IMR-90 (cell line): ENCODE measurements around the gene OR13D1. TPM values are rescaled to one million over a fixed set of nuclear protein-coding genes. Genes with fewer than 3 reads are reported as not detected.

Experiments used
- ATAC-seq: fragments of 200-7000 bp; cut with Tn5 transposase; 2 replicates; pipeline ENCODE4 v1.9.1; 2020; ENCODE audit warnings: low read depth, mild to moderate bottlenecking, moderate library complexity
- BruUV-seq: library from RNA; stranded (reverse); fragments of 400-500 nt; replicated peaks from 2 replicates; lab custom pipeline; 2021; lab: Mats Ljungman, UMichigan
- CTCF ChIA-PET: fragments of 300-600 bp; formaldehyde crosslinking; extraction: SDS; loops from one replicate; lab custom pipeline; 2021; ENCODE audit warnings: antibody characterized with exemption; lab: Yijun Ruan, JAX
- POLR2A ChIA-PET: fragments of 300-600 bp; sonication (Branson Sonifier 250); formaldehyde crosslinking; loops from one replicate; lab custom pipeline; 2022; ENCODE audit warnings: antibody characterized with exemption; ENCODE audit not compliant: unreplicated experiment; lab: Charles Lee
- DNase-seq: peaks from one replicate; pipeline ENCODE4 v3.0.0; 2013
- H2AFZ ChIP-seq: replicated peaks from 2 replicates; pipeline ENCODE3; 2013; ENCODE audit warnings: low read length, mild to moderate bottlenecking; ENCODE audit not compliant: poor library complexity
- H2AK5ac ChIP-seq: 2 replicates; pipeline ENCODE4 v1.6.1; 2013; ENCODE audit warnings: low read depth, low read length, inconsistent platforms
- H2AK9ac ChIP-seq: replicated peaks from 2 replicates; pipeline ENCODE3; 2013; ENCODE audit warnings: mild to moderate bottlenecking, low read depth, low read length, moderate library complexity; ENCODE audit not compliant: poor library complexity
- H2BK120ac ChIP-seq: 2 replicates; pipeline ENCODE4 v1.6.1; 2013; ENCODE audit warnings: low read depth, low read length, inconsistent platforms
- H2BK15ac ChIP-seq: 3 replicates; pipeline ENCODE4 v1.6.1; 2013; ENCODE audit warnings: low read depth, low read length, inconsistent platforms
- H2BK20ac ChIP-seq: 2 replicates; pipeline ENCODE4 v1.6.1; 2013; ENCODE audit warnings: low read depth, mild to moderate bottlenecking, inconsistent platforms, low read length, moderate library complexity
- H2BK5ac ChIP-seq: 2 replicates; pipeline ENCODE4 v1.6.1; 2013; ENCODE audit warnings: mild to moderate bottlenecking, low read depth, low read length, inconsistent platforms; ENCODE audit not compliant: poor library complexity, severe bottlenecking
- H3K14ac ChIP-seq: replicated peaks from 2 replicates; pipeline ENCODE4 v1.6.1; 2013; ENCODE audit warnings: low read depth, low read length, inconsistent platforms
- H3K18ac ChIP-seq: 2 replicates; pipeline ENCODE4 v1.6.1; 2013; ENCODE audit warnings: low read depth, low read length, control low read depth
- H3K23ac ChIP-seq: 2 replicates; pipeline ENCODE4 v1.6.1; 2013; ENCODE audit warnings: low read depth, low read length, inconsistent platforms
- H3K27ac ChIP-seq: 2 replicates; pipeline ENCODE4 v1.5.1; 2013; ENCODE audit warnings: mild to moderate bottlenecking, control low read depth, low read length; ENCODE audit not compliant: insufficient read depth
- H3K27me3 ChIP-seq: 2 replicates; pipeline ENCODE4 v1.6.1; 2013; ENCODE audit warnings: low read length; ENCODE audit not compliant: control insufficient read depth, insufficient read depth
- H3K36me3 ChIP-seq: 2 replicates; pipeline ENCODE4 v1.6.1; 2013; ENCODE audit warnings: low read length, mixed read lengths; ENCODE audit not compliant: control insufficient read depth, insufficient read depth
- H3K4ac ChIP-seq: 2 replicates; pipeline ENCODE4 v1.6.1; 2013; ENCODE audit warnings: low read depth, low read length, inconsistent platforms
- H3K4me1 ChIP-seq: 2 replicates; pipeline ENCODE4 v1.6.1; 2013; ENCODE audit warnings: low read length, mixed read lengths; ENCODE audit not compliant: control insufficient read depth, insufficient read depth
- H3K4me2 ChIP-seq: 2 replicates; pipeline ENCODE4 v1.6.1; 2013; ENCODE audit warnings: low read depth, mild to moderate bottlenecking, control low read depth, low read length, moderate library complexity
- H3K4me3 ChIP-seq: 2 replicates; pipeline ENCODE4 v1.5.1; 2013; ENCODE audit warnings: low read depth, mild to moderate bottlenecking, control low read depth, low read length, moderate library complexity; ENCODE audit not compliant: insufficient read depth
- H3K56ac ChIP-seq: 2 replicates; pipeline ENCODE4 v1.6.1; 2013; ENCODE audit warnings: low read length, inconsistent platforms; ENCODE audit not compliant: insufficient read depth; ENCODE audit errors: extremely low read depth
- H3K79me1 ChIP-seq, 2 experiments: 2 replicates each; pipeline ENCODE4 v1.6.1; 2013; ENCODE audit warnings: low read length in 2 of 2, inconsistent platforms in 1 of 2, low read depth in 1 of 2
- H3K9ac ChIP-seq: 2 replicates; pipeline ENCODE4 v1.6.1; 2013; ENCODE audit warnings: low read depth, low read length, control low read depth
- H3K9me1 ChIP-seq: 2 replicates; pipeline ENCODE4 v1.6.1; 2013; ENCODE audit warnings: low read length, inconsistent platforms; ENCODE audit not compliant: insufficient read depth
- H3K9me3 ChIP-seq: 2 replicates; pipeline ENCODE4 v1.6.1; 2013; ENCODE audit warnings: low read length; ENCODE audit not compliant: control insufficient read depth, insufficient read depth
- H4K20me1 ChIP-seq: 2 replicates; pipeline ENCODE4 v1.6.1; 2013; ENCODE audit warnings: low read length, inconsistent platforms; ENCODE audit not compliant: insufficient read depth
- H4K5ac ChIP-seq: 2 replicates; pipeline ENCODE4 v1.6.1; 2013; ENCODE audit warnings: mild to moderate bottlenecking, low read depth, low read length, control low read depth
- H4K8ac ChIP-seq, 2 experiments: 2 replicates each; pipeline ENCODE4 v1.6.1; 2013; ENCODE audit warnings: low read depth in 2 of 2, low read length in 2 of 2, control low read depth in 1 of 2, inconsistent platforms in 1 of 2
- H4K91ac ChIP-seq: 2 replicates; pipeline ENCODE4 v1.6.1; 2013; ENCODE audit warnings: low read depth, low read length, inconsistent platforms; ENCODE audit not compliant: insufficient read depth
- FOS ChIP-seq: fragments of 150-350 bp; IDR thresholded peaks from 2 replicates; pipeline ENCODE4 v1.6.1; 2016; ENCODE audit warnings: low read depth, low read length
- MXI1 ChIP-seq: IDR thresholded peaks from 2 replicates; pipeline ENCODE4 v1.6.1; 2012; ENCODE audit warnings: low read depth, mild to moderate bottlenecking, low read length, moderate library complexity, borderline replicate concordance
- RAD21 ChIP-seq: IDR thresholded peaks from 2 replicates; pipeline ENCODE4 v1.6.1; 2012; ENCODE audit warnings: low read length, improper control_type of control experiment
- RFX5 ChIP-seq: IDR thresholded peaks from 2 replicates; pipeline ENCODE4 v1.8.0; 2012; ENCODE audit warnings: low read depth, mild to moderate bottlenecking, low read length, moderate library complexity
- WGBS, 2 experiments: methylation state at CpG; one replicate each; pipeline versions ENCODE4 v1.1.5 to v1.1.7; 2013; ENCODE audit warnings: missing lambda C conversion rate in 2 of 2; ENCODE audit not compliant: insufficient read length in 1 of 2; ENCODE audit errors: extremely low coverage in 2 of 2; 5-methylcytosine and 5-hydroxymethylcytosine counted together
- dilution Hi-C: fragments of 300-500 bp; cut with HindIII; formaldehyde crosslinking; loops from one replicate; pipeline ENCODE4 v1.14.3; 2018; ENCODE audit warnings: low sequenced_read_pairs; ENCODE audit not compliant: unreplicated experiment
- in situ Hi-C: fragments of 300-500 bp; cut with MboI; formaldehyde crosslinking; loops from 3 replicates; pipeline ENCODE4 v1.14.3; 2019; ENCODE audit warnings: low sequenced_read_pairs, inconsistent platforms, mixed read lengths
- intact Hi-C: fragments of 100-400 bp; cut with micrococcal nuclease; formaldehyde crosslinking; loops from 2 replicates; pipeline ENCODE4 v1.10.0; 2022
- polyA plus RNA-seq, 3 experiments: library from polyadenylated mRNA; depleted of rRNA; stranded (reverse); fragments of >200 nt; gene quantifications; 2 replicates each; pipeline ENCODE4 v1.2.3, GENCODE V29; 2012; ENCODE audit warnings: low replicate concordance in 1 of 3
- total RNA-seq: library from RNA; depleted of rRNA; stranded (reverse); fragments of >200 nt; gene quantifications from 2 replicates; pipeline ENCODE4 v1.2.3, GENCODE V29; 2012
- TF ChIP-seq, protein P1 (sequence below): conservative IDR thresholded peaks from 2 replicates; pipeline ENCODE4 v1.5.1; 2012; ENCODE audit warnings: mild to moderate bottlenecking, low read depth, low read length, improper control_type of control experiment

Gene OR13D1
- total and polyA plus RNA-seq, 2 of the 4 experiments (the other 2 are of a cell fraction): not detected

DNA sequence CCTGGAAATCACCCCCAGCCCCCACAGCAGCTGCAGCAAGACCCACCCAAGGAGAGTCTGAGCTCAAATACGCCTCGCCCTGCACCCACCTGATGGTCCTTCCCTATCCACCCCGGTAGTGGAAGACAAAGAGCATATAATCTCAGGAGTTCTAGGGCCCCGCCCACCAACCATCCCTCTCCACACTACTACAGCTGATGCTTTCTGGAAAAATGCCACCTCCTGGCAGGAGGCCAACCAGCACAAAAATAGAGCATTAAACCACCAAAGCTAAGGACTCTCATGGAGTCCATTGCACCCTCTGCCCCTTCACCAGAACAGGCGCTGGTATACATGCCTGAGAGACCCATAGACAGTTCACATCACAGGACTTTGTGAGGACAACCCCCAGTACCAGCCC is 30.7 kb downstream of the OR13D1 start:
- no peak for ATAC-seq
- in situ Hi-C loops (no loop called here), intact Hi-C loops (no loop called here), dilution Hi-C loops (no loop called here)
- Histone ChIP-seq H3K4me3 (no peak overlapping the region), H4K5ac (no peak overlapping the region), H2BK15ac (no peak overlapping the region), H4K91ac (no peak overlapping the region), H3K9me1 (no peaks in the 10 kb centered on the region), H3K27me3 (no peaks in the 10 kb centered on the region), H2BK5ac (no peak overlapping the region), H3K4me1 (no peaks in the 10 kb centered on the region), H3K23ac (no peak overlapping the region), H2AK5ac (no peak overlapping the region), H2AFZ (no peak overlapping the region), H3K79me1 (no peaks in the 10 kb centered on the region), H3K9ac (no peak overlapping the region), H3K14ac (no peak overlapping the region), H4K20me1 (no peaks in the 10 kb centered on the region), H3K56ac (no peak overlapping the region), H2AK9ac (no peak overlapping the region), H2BK20ac (no peak overlapping the region), H3K4me2 (no peak overlapping the region), H3K18ac (no peak overlapping the region), H3K27ac (no peak overlapping the region), H3K4ac (no peak overlapping the region), H3K9me3 (no peaks in the 10 kb centered on the region), H4K8ac (no peak overlapping the region), H3K36me3 (no peaks in the 10 kb centered on the region), H2BK120ac (no peak overlapping the region)
- ChIA-PET POLR2A (no interaction called here), CTCF (no interaction called here)
- no TSS peak for BruUV-seq
- WGBS, 2 experiments: no CpG with 5 or more reads among the region's 5 CpGs
- TF ChIP-seq RFX5 (no peak), MXI1 (no peak), RAD21 (no peak), FOS (no peak)
- TF ChIP-seq, protein P1, sequence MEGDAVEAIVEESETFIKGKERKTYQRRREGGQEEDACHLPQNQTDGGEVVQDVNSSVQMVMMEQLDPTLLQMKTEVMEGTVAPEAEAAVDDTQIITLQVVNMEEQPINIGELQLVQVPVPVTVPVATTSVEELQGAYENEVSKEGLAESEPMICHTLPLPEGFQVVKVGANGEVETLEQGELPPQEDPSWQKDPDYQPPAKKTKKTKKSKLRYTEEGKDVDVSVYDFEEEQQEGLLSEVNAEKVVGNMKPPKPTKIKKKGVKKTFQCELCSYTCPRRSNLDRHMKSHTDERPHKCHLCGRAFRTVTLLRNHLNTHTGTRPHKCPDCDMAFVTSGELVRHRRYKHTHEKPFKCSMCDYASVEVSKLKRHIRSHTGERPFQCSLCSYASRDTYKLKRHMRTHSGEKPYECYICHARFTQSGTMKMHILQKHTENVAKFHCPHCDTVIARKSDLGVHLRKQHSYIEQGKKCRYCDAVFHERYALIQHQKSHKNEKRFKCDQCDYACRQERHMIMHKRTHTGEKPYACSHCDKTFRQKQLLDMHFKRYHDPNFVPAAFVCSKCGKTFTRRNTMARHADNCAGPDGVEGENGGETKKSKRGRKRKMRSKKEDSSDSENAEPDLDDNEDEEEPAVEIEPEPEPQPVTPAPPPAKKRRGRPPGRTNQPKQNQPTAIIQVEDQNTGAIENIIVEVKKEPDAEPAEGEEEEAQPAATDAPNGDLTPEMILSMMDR: no peak
- no peak for DNase-seq
